Esophagus squamous epithelium (tissue), 4 donors: ENCODE results near the gene HAO1.

Experiments used
- POLR2A ChIP-seq, 4 donors: fragments of 450-650 bp; IDR thresholded peaks; one replicate each; pipeline ENCODE4 v1.6.1; 2017; ENCODE audit warnings: antibody characterized with exemption in 4 of 4, mild to moderate bottlenecking in 4 of 4, moderate library complexity in 3 of 4
- TF ChIP-seq, protein P1 (sequence below), 6 experiments: fragments of 450-650 bp in 4 of 6; fragments of 200-600 bp in 2 of 6; sonication (generic) in 2 of 6; IDR thresholded peaks; one replicate each; pipeline ENCODE4 v1.5.1; 2016 to 2019; ENCODE audit warnings: antibody characterized with exemption in 6 of 6, mild to moderate bottlenecking in 4 of 6, moderate library complexity in 4 of 6

DNA sequence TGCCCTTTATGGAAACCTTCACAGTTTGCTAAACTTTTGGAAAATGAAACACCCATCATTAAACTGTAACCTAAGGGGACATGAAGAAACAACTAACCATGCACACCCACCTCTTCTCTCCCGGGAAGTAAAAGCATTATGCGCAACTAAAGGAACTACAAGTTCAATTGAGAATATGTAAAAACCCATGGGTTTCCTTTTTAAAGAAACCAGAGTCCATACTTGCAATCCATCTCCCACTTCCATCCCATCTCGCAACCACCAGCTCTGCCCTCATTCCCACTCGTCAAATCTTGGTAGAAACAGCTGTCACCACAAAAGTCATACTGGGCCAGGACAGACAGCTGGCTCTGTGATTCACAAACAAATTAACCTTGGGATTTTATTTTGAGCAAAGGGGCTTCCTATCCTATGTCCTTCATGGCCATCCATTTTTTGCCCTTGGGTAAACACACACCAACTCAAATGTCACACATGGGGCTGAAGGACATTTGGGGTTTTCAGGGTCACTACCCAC, 81.5 kb downstream of the HAO1 start:
- TF ChIP-seq, protein P1, sequence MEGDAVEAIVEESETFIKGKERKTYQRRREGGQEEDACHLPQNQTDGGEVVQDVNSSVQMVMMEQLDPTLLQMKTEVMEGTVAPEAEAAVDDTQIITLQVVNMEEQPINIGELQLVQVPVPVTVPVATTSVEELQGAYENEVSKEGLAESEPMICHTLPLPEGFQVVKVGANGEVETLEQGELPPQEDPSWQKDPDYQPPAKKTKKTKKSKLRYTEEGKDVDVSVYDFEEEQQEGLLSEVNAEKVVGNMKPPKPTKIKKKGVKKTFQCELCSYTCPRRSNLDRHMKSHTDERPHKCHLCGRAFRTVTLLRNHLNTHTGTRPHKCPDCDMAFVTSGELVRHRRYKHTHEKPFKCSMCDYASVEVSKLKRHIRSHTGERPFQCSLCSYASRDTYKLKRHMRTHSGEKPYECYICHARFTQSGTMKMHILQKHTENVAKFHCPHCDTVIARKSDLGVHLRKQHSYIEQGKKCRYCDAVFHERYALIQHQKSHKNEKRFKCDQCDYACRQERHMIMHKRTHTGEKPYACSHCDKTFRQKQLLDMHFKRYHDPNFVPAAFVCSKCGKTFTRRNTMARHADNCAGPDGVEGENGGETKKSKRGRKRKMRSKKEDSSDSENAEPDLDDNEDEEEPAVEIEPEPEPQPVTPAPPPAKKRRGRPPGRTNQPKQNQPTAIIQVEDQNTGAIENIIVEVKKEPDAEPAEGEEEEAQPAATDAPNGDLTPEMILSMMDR (IDR thresholded peaks at IDR 0.05), result no peak
- TF ChIP-seq POLR2A (IDR thresholded peaks at IDR 0.05), result no peak
